ENCODE data around the gene DDX27. TPM values are rescaled to one million over a fixed set of nuclear protein-coding genes. Genes with fewer than 3 reads are reported as not detected.

The DDX27 gene
- total and polyA plus RNA-seq, 9 of the 15 experiments (the other 6 are each of a cell fraction or from before 2014, with no cell fraction given), result 17.9 to 79.3 (median 57.0) TPM

DNA sequence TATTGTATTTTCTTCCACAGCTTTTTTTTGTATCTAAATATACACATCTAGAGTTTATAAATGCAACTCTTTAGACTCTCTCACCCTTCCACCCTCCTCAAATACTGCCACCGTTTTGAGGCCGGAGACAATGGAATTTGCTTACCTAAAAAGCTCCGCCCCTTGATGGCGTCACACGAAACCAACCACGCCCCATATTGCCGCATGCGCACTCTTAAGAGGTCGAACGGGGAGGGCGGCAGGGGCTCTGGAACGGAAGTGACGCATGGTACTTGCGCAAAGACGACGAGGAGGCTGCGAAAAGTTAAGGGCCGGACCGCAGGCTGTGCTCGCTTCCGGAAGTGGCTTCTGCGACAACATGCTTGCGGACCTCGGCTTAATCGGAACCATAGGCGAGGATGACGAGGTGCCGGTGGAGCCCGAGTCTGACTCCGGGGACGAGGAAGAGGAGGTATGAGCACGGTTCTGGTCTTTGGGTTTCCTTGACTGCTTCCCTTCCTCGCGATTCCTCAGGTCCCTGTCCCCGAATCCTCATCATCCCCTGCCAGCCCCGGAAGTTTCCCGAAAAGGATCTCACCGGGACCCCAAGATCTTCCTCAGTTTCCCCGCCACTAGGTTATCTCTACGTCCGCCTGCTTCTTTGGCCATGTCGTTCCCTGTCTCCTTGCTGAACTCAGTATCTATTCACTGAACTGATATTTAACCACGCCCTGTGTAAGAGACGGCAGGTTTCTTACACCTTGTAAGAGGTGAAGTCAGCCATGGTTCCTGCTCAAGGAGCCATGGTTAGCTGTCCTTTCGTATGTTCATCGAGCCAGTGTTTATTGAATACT, at the start of gene DDX27 (continued):
- TF ChIP-seq, protein P1, sequence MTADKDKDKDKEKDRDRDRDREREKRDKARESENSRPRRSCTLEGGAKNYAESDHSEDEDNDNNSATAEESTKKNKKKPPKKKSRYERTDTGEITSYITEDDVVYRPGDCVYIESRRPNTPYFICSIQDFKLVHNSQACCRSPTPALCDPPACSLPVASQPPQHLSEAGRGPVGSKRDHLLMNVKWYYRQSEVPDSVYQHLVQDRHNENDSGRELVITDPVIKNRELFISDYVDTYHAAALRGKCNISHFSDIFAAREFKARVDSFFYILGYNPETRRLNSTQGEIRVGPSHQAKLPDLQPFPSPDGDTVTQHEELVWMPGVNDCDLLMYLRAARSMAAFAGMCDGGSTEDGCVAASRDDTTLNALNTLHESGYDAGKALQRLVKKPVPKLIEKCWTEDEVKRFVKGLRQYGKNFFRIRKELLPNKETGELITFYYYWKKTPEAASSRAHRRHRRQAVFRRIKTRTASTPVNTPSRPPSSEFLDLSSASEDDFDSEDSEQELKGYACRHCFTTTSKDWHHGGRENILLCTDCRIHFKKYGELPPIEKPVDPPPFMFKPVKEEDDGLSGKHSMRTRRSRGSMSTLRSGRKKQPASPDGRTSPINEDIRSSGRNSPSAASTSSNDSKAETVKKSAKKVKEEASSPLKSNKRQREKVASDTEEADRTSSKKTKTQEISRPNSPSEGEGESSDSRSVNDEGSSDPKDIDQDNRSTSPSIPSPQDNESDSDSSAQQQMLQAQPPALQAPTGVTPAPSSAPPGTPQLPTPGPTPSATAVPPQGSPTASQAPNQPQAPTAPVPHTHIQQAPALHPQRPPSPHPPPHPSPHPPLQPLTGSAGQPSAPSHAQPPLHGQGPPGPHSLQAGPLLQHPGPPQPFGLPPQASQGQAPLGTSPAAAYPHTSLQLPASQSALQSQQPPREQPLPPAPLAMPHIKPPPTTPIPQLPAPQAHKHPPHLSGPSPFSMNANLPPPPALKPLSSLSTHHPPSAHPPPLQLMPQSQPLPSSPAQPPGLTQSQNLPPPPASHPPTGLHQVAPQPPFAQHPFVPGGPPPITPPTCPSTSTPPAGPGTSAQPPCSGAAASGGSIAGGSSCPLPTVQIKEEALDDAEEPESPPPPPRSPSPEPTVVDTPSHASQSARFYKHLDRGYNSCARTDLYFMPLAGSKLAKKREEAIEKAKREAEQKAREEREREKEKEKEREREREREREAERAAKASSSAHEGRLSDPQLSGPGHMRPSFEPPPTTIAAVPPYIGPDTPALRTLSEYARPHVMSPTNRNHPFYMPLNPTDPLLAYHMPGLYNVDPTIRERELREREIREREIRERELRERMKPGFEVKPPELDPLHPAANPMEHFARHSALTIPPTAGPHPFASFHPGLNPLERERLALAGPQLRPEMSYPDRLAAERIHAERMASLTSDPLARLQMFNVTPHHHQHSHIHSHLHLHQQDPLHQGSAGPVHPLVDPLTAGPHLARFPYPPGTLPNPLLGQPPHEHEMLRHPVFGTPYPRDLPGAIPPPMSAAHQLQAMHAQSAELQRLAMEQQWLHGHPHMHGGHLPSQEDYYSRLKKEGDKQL (CRISPR knock-in tag; IDR thresholded peaks at IDR 0.05; ENCODE audit: borderline replicate concordance), result no peak
- TF ChIP-seq ZNF197 (CRISPR knock-in tag; IDR thresholded peaks at IDR 0.05; ENCODE audit: low read depth), result no peak
- TF ChIP-seq ZSCAN29 (IDR thresholded peaks at IDR 0.05), result no peak
- TF ChIP-seq SIN3A (IDR thresholded peaks at IDR 0.05; ENCODE audit: borderline replicate concordance in 2 of 2, control insufficient read depth in 1 of 2, low read depth in 2 of 2, low read length in 2 of 2), result peak; percentile 70 to 94; a peak in 3 of 4 replicates
- no peak for TF ChIP-seq MED1 (CRISPR knock-in tag; IDR thresholded peaks at IDR 0.05; ENCODE audit: borderline replicate concordance)
- no peak for TF ChIP-seq ZFP36 (IDR thresholded peaks at IDR 0.05; ENCODE audit: low read depth, low read length, partially characterized antibody)
- TF ChIP-seq, protein P2, sequence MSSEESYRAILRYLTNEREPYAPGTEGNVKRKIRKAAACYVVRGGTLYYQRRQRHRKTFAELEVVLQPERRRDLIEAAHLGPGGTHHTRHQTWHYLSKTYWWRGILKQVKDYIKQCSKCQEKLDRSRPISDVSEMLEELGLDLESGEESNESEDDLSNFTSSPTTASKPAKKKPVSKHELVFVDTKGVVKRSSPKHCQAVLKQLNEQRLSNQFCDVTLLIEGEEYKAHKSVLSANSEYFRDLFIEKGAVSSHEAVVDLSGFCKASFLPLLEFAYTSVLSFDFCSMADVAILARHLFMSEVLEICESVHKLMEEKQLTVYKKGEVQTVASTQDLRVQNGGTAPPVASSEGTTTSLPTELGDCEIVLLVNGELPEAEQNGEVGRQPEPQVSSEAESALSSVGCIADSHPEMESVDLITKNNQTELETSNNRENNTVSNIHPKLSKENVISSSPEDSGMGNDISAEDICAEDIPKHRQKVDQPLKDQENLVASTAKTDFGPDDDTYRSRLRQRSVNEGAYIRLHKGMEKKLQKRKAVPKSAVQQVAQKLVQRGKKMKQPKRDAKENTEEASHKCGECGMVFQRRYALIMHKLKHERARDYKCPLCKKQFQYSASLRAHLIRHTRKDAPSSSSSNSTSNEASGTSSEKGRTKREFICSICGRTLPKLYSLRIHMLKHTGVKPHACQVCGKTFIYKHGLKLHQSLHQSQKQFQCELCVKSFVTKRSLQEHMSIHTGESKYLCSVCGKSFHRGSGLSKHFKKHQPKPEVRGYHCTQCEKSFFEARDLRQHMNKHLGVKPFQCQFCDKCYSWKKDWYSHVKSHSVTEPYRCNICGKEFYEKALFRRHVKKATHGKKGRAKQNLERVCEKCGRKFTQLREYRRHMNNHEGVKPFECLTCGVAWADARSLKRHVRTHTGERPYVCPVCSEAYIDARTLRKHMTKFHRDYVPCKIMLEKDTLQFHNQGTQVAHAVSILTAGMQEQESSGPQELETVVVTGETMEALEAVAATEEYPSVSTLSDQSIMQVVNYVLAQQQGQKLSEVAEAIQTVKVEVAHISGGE (CRISPR knock-in tag; IDR thresholded peaks at IDR 0.05), result peak; percentile 34 to 94 (median 36); a peak in 3 of 6 replicates
- TF ChIP-seq ARHGAP35 (IDR thresholded peaks at IDR 0.05; ENCODE audit: partially characterized antibody), result no peak
- TF ChIP-seq EP300 (IDR thresholded peaks at IDR 0.05; ENCODE audit: low read length), result no peak
- TF ChIP-seq, protein P3, sequence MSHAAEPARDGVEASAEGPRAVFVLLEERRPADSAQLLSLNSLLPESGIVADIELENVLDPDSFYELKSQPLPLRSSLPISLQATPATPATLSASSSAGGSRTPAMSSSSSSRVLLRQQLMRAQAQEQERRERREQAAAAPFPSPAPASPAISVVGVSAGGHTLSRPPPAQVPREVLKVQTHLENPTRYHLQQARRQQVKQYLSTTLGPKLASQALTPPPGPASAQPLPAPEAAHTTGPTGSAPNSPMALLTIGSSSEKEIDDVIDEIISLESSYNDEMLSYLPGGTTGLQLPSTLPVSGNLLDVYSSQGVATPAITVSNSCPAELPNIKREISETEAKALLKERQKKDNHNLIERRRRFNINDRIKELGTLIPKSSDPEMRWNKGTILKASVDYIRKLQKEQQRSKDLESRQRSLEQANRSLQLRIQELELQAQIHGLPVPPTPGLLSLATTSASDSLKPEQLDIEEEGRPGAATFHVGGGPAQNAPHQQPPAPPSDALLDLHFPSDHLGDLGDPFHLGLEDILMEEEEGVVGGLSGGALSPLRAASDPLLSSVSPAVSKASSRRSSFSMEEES (CRISPR knock-in tag; IDR thresholded peaks at IDR 0.05), result no peak
- TF ChIP-seq ZBTB1 (CRISPR knock-in tag; IDR thresholded peaks at IDR 0.05; ENCODE audit: borderline replicate concordance, low read depth), result no peak
- 0 out of 2 replicates have a peak, but pooled peaks have one; percentile 27 for TF ChIP-seq CC2D1A (IDR thresholded peaks at IDR 0.05)
- peak; percentile 87 for TF ChIP-seq ETV5 (CRISPR knock-in tag; IDR thresholded peaks at IDR 0.05; ENCODE audit: low read depth)
- no peak for TF ChIP-seq PRPF4 (IDR thresholded peaks at IDR 0.05; ENCODE audit: insufficient read depth, low read depth, low read length, poor library complexity, severe bottlenecking)
- no peak for TF ChIP-seq SRSF9 (IDR thresholded peaks at IDR 0.05; ENCODE audit: borderline replicate concordance, low read depth, low read length)
